ENCODE results near the gene SAT1.

Gene SAT1

GRCh38 chrX:23821847-23822246 lies 38.9 kb downstream of the SAT1 start:
- Mint-ChIP-seq H3K36me3 (ENCODE audit: insufficient read depth) (no peaks in the 10 kb centered on the region), H3K4me1 (no peaks in the 10 kb centered on the region), H3K27me3 (no peaks in the 10 kb centered on the region), H3K9me3 (no peaks in the 10 kb centered on the region), H3K4me3 (no peak overlapping the region), H3K27ac (ENCODE audit: low read depth) (no peak overlapping the region)
- ATAC-seq (replicated peaks; ENCODE audit: extremely low read depth, poor library complexity, severe bottlenecking) (no peak), DNase-seq (ENCODE audit: low spot score in 2 of 2) (no peak)

- Mint-ChIP-seq H3K27ac (ENCODE audit: low read depth) (no peak overlapping the region), H3K4me1 (no peaks in the 10 kb centered on the region), H3K9me3 (no peaks in the 10 kb centered on the region), H3K4me3 (no peak overlapping the region), H3K27me3 (no peaks in the 10 kb centered on the region), H3K36me3 (ENCODE audit: insufficient read depth) (no peaks in the 10 kb centered on the region)
- no peak for ATAC-seq (replicated peaks; ENCODE audit: extremely low read depth, poor library complexity, severe bottlenecking)
- DNase-seq (ENCODE audit: low spot score in 2 of 2): no peak
Measured at GRCh38 chrX:23822397-23822796, 39.4 kb downstream of the SAT1 start.

- H3K27ac Mint-ChIP-seq (ENCODE audit: low read depth): no peak overlapping the region
- ATAC-seq (replicated peaks; ENCODE audit: extremely low read depth, poor library complexity, severe bottlenecking) (no peak), DNase-seq (ENCODE audit: low spot score in 2 of 2) (no peak)
- no peak overlapping the region for H3K4me3 Mint-ChIP-seq
- no peaks in the 10 kb centered on the region for H3K36me3 Mint-ChIP-seq (ENCODE audit: insufficient read depth)
- H3K4me1 Mint-ChIP-seq: no peaks in the 10 kb centered on the region
- no peaks in the 10 kb centered on the region for H3K9me3 Mint-ChIP-seq
- no peaks in the 10 kb centered on the region for H3K27me3 Mint-ChIP-seq
Measured at GRCh38 chrX:23822841-23823240, 39.9 kb downstream of the SAT1 start.

- H3K9me3 Mint-ChIP-seq: no peaks in the 10 kb centered on the region
- no peaks in the 10 kb centered on the region for H3K4me1 Mint-ChIP-seq
Measured at GRCh38 chrX:23825675-23826074, 42.7 kb downstream of the SAT1 start.

GRCh38 chrX:23826216-23826615 lies 43.2 kb downstream of the SAT1 start:
- Mint-ChIP-seq H3K4me1 (no peaks in the 10 kb centered on the region), H3K36me3 (ENCODE audit: insufficient read depth) (no peaks in the 10 kb centered on the region), H3K27ac (ENCODE audit: low read depth) (no peak overlapping the region), H3K9me3 (no peaks in the 10 kb centered on the region), H3K4me3 (no peak overlapping the region), H3K27me3 (no peaks in the 10 kb centered on the region)
- DNase-seq (ENCODE audit: low spot score in 2 of 2): no peak
- no peak for ATAC-seq (replicated peaks; ENCODE audit: extremely low read depth, poor library complexity, severe bottlenecking)

More at GRCh38 chrX:23825675-23826074, 42.7 kb downstream of the SAT1 start:
- ATAC-seq (replicated peaks; ENCODE audit: extremely low read depth, poor library complexity, severe bottlenecking) (no peak), DNase-seq (ENCODE audit: low spot score in 2 of 2) (no peak)
- H3K4me3 Mint-ChIP-seq: no peak overlapping the region
- H3K27ac Mint-ChIP-seq (ENCODE audit: low read depth): no peak overlapping the region
- no peaks in the 10 kb centered on the region for H3K27me3 Mint-ChIP-seq
- H3K36me3 Mint-ChIP-seq (ENCODE audit: insufficient read depth): no peaks in the 10 kb centered on the region

- Mint-ChIP-seq H3K4me1 (no peaks in the 10 kb centered on the region), H3K4me3 (no peak overlapping the region), H3K36me3 (ENCODE audit: insufficient read depth) (no peaks in the 10 kb centered on the region), H3K9me3 (no peaks in the 10 kb centered on the region), H3K27ac (ENCODE audit: low read depth) (no peak overlapping the region), H3K27me3 (no peaks in the 10 kb centered on the region)
- DNase-seq (ENCODE audit: low spot score in 2 of 2) (no peak), ATAC-seq (replicated peaks; ENCODE audit: extremely low read depth, poor library complexity, severe bottlenecking) (no peak)
Measured at GRCh38 chrX:23826653-23827052, 43.7 kb downstream of the SAT1 start.

GRCh38 chrX:23828881-23829280 lies 45.9 kb downstream of the SAT1 start:
- no peak for DNase-seq (ENCODE audit: low spot score in 2 of 2)
- Mint-ChIP-seq H3K4me3 (no peak overlapping the region), H3K36me3 (ENCODE audit: insufficient read depth) (no peaks in the 10 kb centered on the region), H3K27ac (ENCODE audit: low read depth) (no peak overlapping the region), H3K4me1 (no peaks in the 10 kb centered on the region), H3K27me3 (no peaks in the 10 kb centered on the region), H3K9me3 (no peaks in the 10 kb centered on the region)
- ATAC-seq (replicated peaks; ENCODE audit: extremely low read depth, poor library complexity, severe bottlenecking): no peak

GRCh38 chrX:23832721-23833120 lies 49.7 kb downstream of the SAT1 start:
- Mint-ChIP-seq H3K27ac (ENCODE audit: low read depth) (no peak overlapping the region), H3K36me3 (ENCODE audit: insufficient read depth) (no peaks in the 10 kb centered on the region), H3K4me1 (no peaks in the 10 kb centered on the region), H3K4me3 (no peak overlapping the region), H3K9me3 (no peaks in the 10 kb centered on the region), H3K27me3 (no peaks in the 10 kb centered on the region)
- no peak for ATAC-seq (replicated peaks; ENCODE audit: extremely low read depth, poor library complexity, severe bottlenecking)
- no peak for DNase-seq (ENCODE audit: low spot score in 2 of 2)
